Fibroblast of peridontal ligament (primary cell): ENCODE data around the gene SUDS3.

Experiments
- DNase-seq: peaks from one replicate; pipeline ENCODE4 v3.0.0-alpha.2; 2010; ENCODE audit errors: extremely low read depth

SUDS3 gene

DNA sequence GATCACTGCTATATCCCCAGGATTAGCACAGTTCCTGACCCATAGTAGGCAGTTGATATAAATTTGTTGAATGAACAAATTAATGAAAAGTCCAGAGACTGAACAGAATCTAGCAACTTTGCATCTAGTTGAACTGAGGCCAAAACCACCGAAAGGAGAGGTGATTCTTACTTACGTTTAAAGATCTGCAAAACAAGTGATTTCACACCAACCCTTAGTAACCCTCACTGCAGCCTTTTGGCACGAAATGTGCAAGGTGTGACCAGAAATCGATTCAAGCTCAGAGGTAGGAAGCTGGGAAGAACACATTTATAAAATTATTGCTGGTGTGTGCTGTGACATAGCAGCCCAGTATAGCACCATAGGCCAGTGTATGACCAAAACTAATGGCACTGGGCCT lies 70.8 kb downstream of the SUDS3 start:
- DNase-seq: no peak

DNA sequence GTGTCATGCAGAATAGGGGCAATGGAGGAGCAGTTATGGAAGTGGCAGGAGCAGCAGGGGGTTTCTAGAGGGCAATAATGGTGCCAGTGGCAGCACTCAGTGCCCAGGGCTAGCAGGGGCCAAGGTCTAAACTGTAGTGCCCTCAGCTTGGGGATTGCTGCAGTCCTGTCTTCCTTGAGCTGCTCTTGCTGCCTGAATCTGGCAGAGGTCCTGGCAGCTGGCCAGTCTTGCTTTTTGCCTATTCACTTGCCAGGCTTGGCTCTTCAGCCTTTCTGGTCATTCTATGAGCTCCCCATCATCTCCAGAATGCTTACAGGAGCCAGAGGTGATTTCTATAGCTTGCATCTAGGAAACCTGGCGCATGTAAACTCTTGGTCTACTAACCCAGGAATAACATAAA lies 72.0 kb downstream of the SUDS3 start:
- no peak for DNase-seq

DNA sequence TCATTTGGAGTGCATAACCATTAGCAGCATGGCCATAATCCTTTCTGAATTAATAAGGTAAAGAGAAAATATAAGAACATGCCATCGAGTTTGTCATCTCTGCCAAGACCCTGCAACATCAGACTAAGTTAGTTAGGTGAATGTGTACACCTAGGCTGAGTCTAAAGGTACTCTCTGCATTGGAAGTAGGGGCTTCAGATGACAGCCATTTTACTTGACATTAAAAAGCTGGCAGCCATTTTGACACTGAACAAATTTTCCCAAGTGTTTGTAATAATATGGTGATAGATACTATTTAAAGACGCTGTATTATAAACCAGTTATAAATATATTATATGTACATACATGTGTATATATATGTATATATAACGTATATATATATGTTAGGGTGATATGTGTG lies 79.0 kb downstream of the SUDS3 start:
- no peak for DNase-seq

DNA sequence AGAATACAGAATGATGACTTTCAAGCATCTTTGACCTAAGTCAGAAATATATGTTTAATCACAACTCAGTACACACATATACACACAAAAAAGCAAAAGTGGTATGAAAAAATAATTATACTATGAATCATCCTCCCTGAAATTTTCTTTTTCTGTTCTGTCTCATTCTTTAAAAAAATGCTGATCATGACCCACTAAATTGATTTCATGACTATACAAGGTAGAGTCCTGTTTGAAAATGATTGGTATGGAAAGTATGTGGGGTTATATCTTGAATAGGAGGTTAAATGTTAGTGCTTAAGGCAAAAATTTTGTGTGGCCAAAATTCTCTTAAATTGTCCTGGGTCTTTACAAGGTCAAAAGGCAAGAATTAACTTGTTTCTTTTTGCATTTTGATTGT lies 80.4 kb downstream of the SUDS3 start:
- no peak for DNase-seq

DNA sequence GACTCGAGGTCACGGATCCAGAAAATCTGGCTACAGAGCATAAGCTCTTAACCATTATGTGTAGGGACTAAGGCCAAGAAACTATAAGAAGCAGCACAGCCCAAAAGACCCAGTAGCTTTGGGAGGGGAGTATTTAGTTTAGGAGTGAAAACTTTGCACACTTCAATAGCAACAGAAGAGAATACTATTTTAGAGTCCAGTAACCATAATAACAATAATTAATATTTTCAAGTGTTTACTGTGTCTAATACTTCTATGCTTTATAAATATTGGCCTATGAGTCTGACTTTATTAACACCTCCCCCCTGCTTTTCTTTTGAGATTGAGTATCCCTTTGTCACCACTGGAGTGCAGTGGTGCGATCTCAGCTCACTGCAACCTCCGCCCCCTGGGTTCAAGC lies 82.8 kb downstream of the SUDS3 start:
- no peak for DNase-seq

DNA sequence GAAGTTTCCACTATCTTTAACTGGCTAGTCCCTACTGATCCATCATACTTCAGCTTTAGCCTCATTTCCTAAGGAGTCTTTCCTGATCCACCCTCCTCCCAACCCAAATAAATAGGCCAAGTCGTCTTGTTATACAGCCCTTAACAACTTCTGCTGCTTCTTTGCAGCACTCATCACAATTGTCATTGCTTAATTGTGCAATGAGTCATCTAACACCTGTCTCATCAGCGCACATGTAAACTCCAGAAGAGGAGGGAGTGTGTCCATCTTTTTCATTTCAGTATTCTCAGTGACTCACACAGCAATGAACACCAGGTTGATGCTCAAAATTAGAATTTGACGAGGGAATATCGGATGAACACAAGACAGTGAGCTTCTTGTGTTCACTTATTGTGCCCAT lies 87.3 kb downstream of the SUDS3 start:
- no peak for DNase-seq

DNA sequence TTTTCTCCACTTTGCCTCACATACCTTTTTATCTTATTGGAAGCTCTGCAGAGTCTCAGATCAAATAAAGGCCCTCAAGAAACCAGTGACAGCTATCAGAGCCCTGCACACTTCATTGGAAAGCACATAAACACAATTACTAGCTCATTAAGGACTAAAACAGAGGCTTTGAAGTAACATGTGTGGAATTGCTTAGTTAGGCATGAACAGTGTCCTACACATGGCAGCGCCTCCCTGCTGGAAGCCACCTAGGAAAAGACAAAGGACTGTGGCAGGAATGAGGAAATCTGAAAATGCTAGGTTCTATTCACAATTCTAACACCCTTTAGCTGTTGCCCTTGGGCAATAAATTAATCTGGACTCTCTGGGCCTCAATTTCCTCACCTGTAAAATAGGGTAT lies 89.4 kb downstream of the SUDS3 start:
- no peak for DNase-seq
